SK-N-SH (cell line): ENCODE measurements around the gene GLT6D1. TPM values are rescaled to one million over a fixed set of nuclear protein-coding genes. Genes with fewer than 3 reads are reported as not detected.

ENCODE experiments used
- CTCF ChIA-PET: fragments of 300-600, 350-600 bp; formaldehyde crosslinking; extraction: SDS; loops from one replicate; lab custom pipeline; 2021; lab: Yijun Ruan, JAX
- POLR2A ChIA-PET: fragments of 350-600 bp; sonication (Branson Sonifier 250); formaldehyde crosslinking; extraction: SDS; loops from one replicate; lab custom pipeline; 2020; ENCODE audit warnings: antibody characterized with exemption, inconsistent platforms; lab: Yijun Ruan, JAX
- DNase-seq: peaks from one replicate; pipeline ENCODE4 v3.0.0; 2012
- H2AFZ ChIP-seq: fragments of 200-600 bp; sonication (generic); 2 replicates; pipeline ENCODE4 v1.8.1; 2016; ENCODE audit warnings: antibody characterized with exemption, mild to moderate bottlenecking, low read depth
- H3F3A ChIP-seq: fragments of 200-600 bp; sonication (generic); replicated peaks from 2 replicates; pipeline ENCODE3; 2016; ENCODE audit warnings: antibody characterized with exemption, mild to moderate bottlenecking; ENCODE audit not compliant: insufficient read depth
- H3K27ac ChIP-seq, 2 experiments: fragments of 200-500 bp in 1 of 2; fragments of 200-600 bp in 1 of 2; sonication (Bioruptor generic) in 1 of 2; sonication (generic), shearing (Covaris generic) in 1 of 2; 2 replicates each; pipeline versions ENCODE4 v1.5.1 to v1.6.1; 2014 to 2016; ENCODE audit warnings: low read depth in 2 of 2, inconsistent platforms in 1 of 2, low read length in 1 of 2, mild to moderate bottlenecking in 1 of 2, mixed read lengths in 1 of 2
- H3K27me3 ChIP-seq: fragments of 200-600 bp; sonication (generic), shearing (Covaris generic); 2 replicates; pipeline ENCODE4 v1.6.1; 2016; ENCODE audit warnings: mixed run types; ENCODE audit not compliant: insufficient read depth
- H3K36me3 ChIP-seq, 2 experiments: fragments of 200-500 bp in 1 of 2; fragments of 200-600 bp in 1 of 2; sonication (Bioruptor generic) in 1 of 2; sonication (generic) in 1 of 2; replicated peaks in 1 of 2; 2 replicates each; pipeline versions ENCODE3 to v1.5.1; 2014 to 2016; ENCODE audit warnings: low read length in 1 of 2, mild to moderate bottlenecking in 1 of 2; ENCODE audit not compliant: insufficient read depth in 2 of 2, control insufficient read depth in 1 of 2
- H3K4me1 ChIP-seq, 2 experiments: fragments of 200-500 bp in 1 of 2; fragments of 200-600 bp in 1 of 2; sonication (Bioruptor generic) in 1 of 2; sonication (generic), shearing (Covaris generic) in 1 of 2; 2 replicates each; pipeline versions ENCODE4 v1.5.1 to v1.6.1; 2014 to 2016; ENCODE audit warnings: low read depth in 1 of 2, low read length in 1 of 2, mixed run types in 1 of 2; ENCODE audit not compliant: insufficient read depth in 2 of 2, control insufficient read depth in 1 of 2
- H3K4me2 ChIP-seq: fragments of 200-600 bp; sonication (generic), shearing (Covaris generic); 2 replicates; pipeline ENCODE4 v1.6.1; 2017; ENCODE audit warnings: mixed run types
- H3K4me3 ChIP-seq, 2 experiments: fragments of 200-500 bp in 1 of 2; fragments of 200-600 bp in 1 of 2; sonication (Bioruptor generic) in 1 of 2; sonication (generic), shearing (Covaris generic) in 1 of 2; 2 replicates each; pipeline versions ENCODE4 v1.5.1 to v1.8.1; 2014 to 2016; ENCODE audit warnings: low read depth in 2 of 2, inconsistent platforms in 1 of 2, low read length in 1 of 2, mild to moderate bottlenecking in 1 of 2, mixed read lengths in 1 of 2, moderate library complexity in 1 of 2
- H3K79me2 ChIP-seq: fragments of 200-600 bp; sonication (generic); 2 replicates; pipeline ENCODE4 v1.8.1; 2017; ENCODE audit warnings: mild to moderate bottlenecking; ENCODE audit not compliant: insufficient read depth
- H3K9ac ChIP-seq: fragments of 200-600 bp; sonication (generic); 2 replicates; pipeline ENCODE4 v1.6.1; 2017; ENCODE audit warnings: mixed run types
- H3K9me2 ChIP-seq: fragments of 200-600 bp; sonication (generic); 2 replicates; pipeline ENCODE4 v1.6.1; 2017; ENCODE audit warnings: mixed run types
- H3K9me3 ChIP-seq: fragments of 200-600 bp; sonication (generic); 2 replicates; pipeline ENCODE4 v1.6.1; 2017; ENCODE audit warnings: mixed run types, mild to moderate bottlenecking, moderate library complexity
- H4K20me1 ChIP-seq: fragments of 200-600 bp; sonication (generic); 2 replicates; pipeline ENCODE4 v1.6.1; 2017; ENCODE audit warnings: mild to moderate bottlenecking, mixed run types; ENCODE audit not compliant: insufficient read depth
- CHD2 ChIP-seq: fragments of 150-350 bp; IDR thresholded peaks from 2 replicates; pipeline ENCODE4 v1.6.1; 2018; ENCODE audit warnings: low read length; ENCODE audit not compliant: partially characterized antibody
- ELF1 ChIP-seq: IDR thresholded peaks from 2 replicates; pipeline ENCODE4 v1.4.0; 2012
- FOXJ3 ChIP-seq: sonication (generic); formaldehyde crosslinking; IDR thresholded peaks from 2 replicates; pipeline ENCODE4 v1.5.1; 2020; ENCODE audit warnings: mild to moderate bottlenecking, missing genetic modification reagents
- FOXM1 ChIP-seq: IDR thresholded peaks from 2 replicates; pipeline ENCODE4 v1.4.0; 2012; ENCODE audit warnings: low read depth, mild to moderate bottlenecking
- GATA2 ChIP-seq: sonication (generic); formaldehyde crosslinking; IDR thresholded peaks from 2 replicates; pipeline ENCODE4 v1.5.0; 2020; ENCODE audit warnings: mild to moderate bottlenecking, missing genetic modification reagents
- JUND ChIP-seq: IDR thresholded peaks from 2 replicates; pipeline ENCODE4 v1.4.0; 2012
- NFIC ChIP-seq: IDR thresholded peaks from 2 replicates; pipeline ENCODE4 v1.4.0; 2012; ENCODE audit warnings: borderline replicate concordance
- NRF1 ChIP-seq: IDR thresholded peaks from 2 replicates; pipeline ENCODE4 v1.6.1; 2012; ENCODE audit warnings: low read depth, mild to moderate bottlenecking, low read length
- RFX5 ChIP-seq: IDR thresholded peaks from 2 replicates; pipeline ENCODE4 v1.6.1; 2012; ENCODE audit warnings: mild to moderate bottlenecking, improper control_type of control experiment, low read length
- RXRA ChIP-seq: IDR thresholded peaks from 2 replicates; pipeline ENCODE4 v1.4.0; 2012; ENCODE audit warnings: low read depth, mild to moderate bottlenecking, borderline replicate concordance
- SIN3A ChIP-seq: IDR thresholded peaks from 2 replicates; pipeline ENCODE4 v1.6.1; 2012; ENCODE audit warnings: low read depth, mild to moderate bottlenecking, low read length, moderate library complexity, borderline replicate concordance
- SMC3 ChIP-seq: IDR thresholded peaks from 2 replicates; pipeline ENCODE4 v1.6.1; 2012; ENCODE audit warnings: low read depth, low read length, improper control_type of control experiment
- TAF1 ChIP-seq: IDR thresholded peaks from 2 replicates; pipeline ENCODE4 v1.6.1; 2012; ENCODE audit warnings: low read depth, mild to moderate bottlenecking, low read length, moderate library complexity, borderline replicate concordance
- TEAD4 ChIP-seq: IDR thresholded peaks from 2 replicates; pipeline ENCODE4 v1.4.0; 2012; ENCODE audit warnings: mild to moderate bottlenecking, borderline replicate concordance; ENCODE audit not compliant: insufficient read depth
- WGBS: methylation state at CpG from one replicate; pipeline ENCODE4 v1.1.6; 2017; ENCODE audit warnings: low lambda C conversion rate; 5-methylcytosine and 5-hydroxymethylcytosine counted together
- polyA plus RNA-seq, 3 experiments: library from polyadenylated mRNA; depleted of rRNA; stranded (reverse); fragments of >200 nt; gene quantifications; 2 replicates each; pipeline ENCODE4 v1.2.3, GENCODE V29; 2012
- TF ChIP-seq, protein P1 (sequence below): IDR thresholded peaks from 2 replicates; pipeline ENCODE4; 2012
- TF ChIP-seq, protein P2 (sequence below): fragments of 150-350 bp; IDR thresholded peaks from 2 replicates; pipeline ENCODE4 v1.6.1; 2016; ENCODE audit warnings: mild to moderate bottlenecking, low read depth, low read length
- TF ChIP-seq, protein P3 (sequence below): fragments of 150-350 bp; IDR thresholded peaks from 2 replicates; pipeline ENCODE4 v1.6.1; 2017; ENCODE audit warnings: antibody characterized with exemption, low read length, low read depth, borderline replicate concordance
- TF ChIP-seq, protein P4 (sequence below): IDR thresholded peaks from 2 replicates; pipeline ENCODE4 v1.6.1; 2012; ENCODE audit warnings: mild to moderate bottlenecking, low read depth, low read length, moderate library complexity

GLT6D1 gene
- polyA plus RNA-seq, 1 of the 3 experiments (the other 2 are of a cell fraction) = not detected

DNA sequence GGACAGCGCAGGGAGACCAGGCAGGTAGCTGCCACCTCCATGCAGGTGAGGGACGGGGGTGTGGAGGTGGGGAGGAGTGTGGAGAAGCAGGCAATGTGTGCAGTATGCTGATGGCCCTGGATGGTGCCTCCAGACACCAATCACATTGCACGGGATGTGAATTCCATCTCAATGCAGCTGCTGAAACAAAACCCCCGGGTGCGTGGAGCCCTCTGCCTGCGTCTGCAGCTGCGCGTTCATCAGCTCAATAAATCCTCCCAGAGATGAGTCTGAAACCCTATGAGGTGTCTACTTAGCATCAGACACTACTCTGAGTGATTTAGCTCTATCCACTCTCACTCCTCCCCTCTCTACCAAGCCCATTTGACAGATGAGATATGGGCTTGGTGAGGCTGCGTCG, 49.7 kb upstream of the GLT6D1 start (continued):
- TF ChIP-seq, protein P1, sequence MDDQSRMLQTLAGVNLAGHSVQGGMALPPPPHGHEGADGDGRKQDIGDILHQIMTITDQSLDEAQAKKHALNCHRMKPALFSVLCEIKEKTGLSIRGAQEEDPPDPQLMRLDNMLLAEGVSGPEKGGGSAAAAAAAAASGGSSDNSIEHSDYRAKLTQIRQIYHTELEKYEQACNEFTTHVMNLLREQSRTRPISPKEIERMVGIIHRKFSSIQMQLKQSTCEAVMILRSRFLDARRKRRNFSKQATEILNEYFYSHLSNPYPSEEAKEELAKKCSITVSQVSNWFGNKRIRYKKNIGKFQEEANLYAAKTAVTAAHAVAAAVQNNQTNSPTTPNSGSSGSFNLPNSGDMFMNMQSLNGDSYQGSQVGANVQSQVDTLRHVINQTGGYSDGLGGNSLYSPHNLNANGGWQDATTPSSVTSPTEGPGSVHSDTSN = no peak
- TF ChIP-seq, protein P2, sequence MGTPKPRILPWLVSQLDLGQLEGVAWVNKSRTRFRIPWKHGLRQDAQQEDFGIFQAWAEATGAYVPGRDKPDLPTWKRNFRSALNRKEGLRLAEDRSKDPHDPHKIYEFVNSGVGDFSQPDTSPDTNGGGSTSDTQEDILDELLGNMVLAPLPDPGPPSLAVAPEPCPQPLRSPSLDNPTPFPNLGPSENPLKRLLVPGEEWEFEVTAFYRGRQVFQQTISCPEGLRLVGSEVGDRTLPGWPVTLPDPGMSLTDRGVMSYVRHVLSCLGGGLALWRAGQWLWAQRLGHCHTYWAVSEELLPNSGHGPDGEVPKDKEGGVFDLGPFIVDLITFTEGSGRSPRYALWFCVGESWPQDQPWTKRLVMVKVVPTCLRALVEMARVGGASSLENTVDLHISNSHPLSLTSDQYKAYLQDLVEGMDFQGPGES = no peak
- TF ChIP-seq, all 33 proteins: peak for 0

DNA sequence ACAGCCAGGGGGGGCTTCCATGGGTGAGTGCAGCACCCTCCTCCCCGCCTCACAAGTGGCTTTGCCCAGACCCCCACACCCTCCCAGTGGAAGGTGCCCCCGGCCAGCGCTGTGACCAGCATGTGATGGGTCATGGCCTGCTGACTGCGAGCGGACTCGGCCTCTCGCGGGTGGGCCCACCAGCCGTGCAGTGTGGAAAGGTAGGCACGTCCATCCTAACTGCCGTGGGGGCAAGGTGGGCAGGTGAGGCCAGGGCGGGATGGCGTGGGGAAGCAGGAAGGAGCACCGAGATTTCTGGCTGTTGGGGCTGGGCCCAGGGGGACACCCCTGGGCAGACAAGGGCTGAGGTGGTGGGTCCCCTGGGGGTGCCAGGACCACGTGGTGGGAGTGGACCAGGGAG, 47.9 kb upstream of the GLT6D1 start:
- no peak overlapping the region for H3K27ac ChIP-seq
- H3K9ac ChIP-seq = no peak overlapping the region
- H3K4me2 ChIP-seq = no peak overlapping the region
- no peaks in the 10 kb centered on the region for H3K9me3 ChIP-seq
- 68% methylated on average over 8 of the region's 15 CpGs for WGBS
- no peaks in the 10 kb centered on the region for H3K9me2 ChIP-seq
- CTCF ChIA-PET = no interaction called here
- H4K20me1 ChIP-seq = no peaks in the 10 kb centered on the region
- H3K4me3 ChIP-seq = no peak overlapping the region
- no peaks in the 10 kb centered on the region for H3K4me1 ChIP-seq
- POLR2A ChIA-PET = no interaction called here
- H3F3A ChIP-seq = no peaks in the 10 kb centered on the region
- no peaks in the 10 kb centered on the region for H3K27me3 ChIP-seq
- no peak for DNase-seq
- H2AFZ ChIP-seq = no peak overlapping the region
- no peaks in the 10 kb centered on the region for H3K79me2 ChIP-seq
- TF ChIP-seq GATA2 (CRISPR knock-in tag) (no peak), TEAD4 (no peak), SMC3 (no peak)
- H3K36me3 ChIP-seq = no peaks in the 10 kb centered on the region

DNA sequence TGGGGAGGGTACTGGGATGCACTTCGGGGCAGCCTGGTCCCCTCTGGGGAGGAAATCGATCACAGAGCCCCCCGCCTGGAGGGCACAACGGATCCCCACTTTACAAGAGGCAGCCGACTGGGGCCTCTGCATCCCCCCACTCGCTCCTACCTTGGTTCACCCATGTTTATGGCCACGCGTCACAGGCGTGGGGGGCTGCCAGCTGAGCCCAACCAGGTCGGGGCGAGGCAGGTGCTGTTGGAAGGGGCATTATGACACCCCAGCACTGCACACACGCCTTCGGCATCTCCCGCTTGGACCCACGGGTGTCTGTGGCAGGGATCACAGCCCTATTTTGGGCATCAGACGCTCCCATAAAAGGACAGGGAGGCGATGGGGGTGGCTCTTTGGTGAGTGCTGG, 45.4 kb upstream of the GLT6D1 start:
- DNase-seq = no peak
- H3K4me1 ChIP-seq = no peaks in the 10 kb centered on the region
- no peaks in the 10 kb centered on the region for H3K36me3 ChIP-seq
- H3K4me3 ChIP-seq = no peak overlapping the region
- ChIA-PET POLR2A (no interaction called here), CTCF (no interaction called here)
- no peaks in the 10 kb centered on the region for H3F3A ChIP-seq
- H3K27me3 ChIP-seq = no peaks in the 10 kb centered on the region
- H3K79me2 ChIP-seq = no peaks in the 10 kb centered on the region
- WGBS = 50% methylated on average over 12 of the region's 17 CpGs
- H4K20me1 ChIP-seq = no peaks in the 10 kb centered on the region
- H3K27ac ChIP-seq = no peak overlapping the region
- H3K9ac ChIP-seq = no peak overlapping the region
- H3K9me3 ChIP-seq = no peaks in the 10 kb centered on the region
- no peak overlapping the region for H2AFZ ChIP-seq
- no peaks in the 10 kb centered on the region for H3K9me2 ChIP-seq
- H3K4me2 ChIP-seq = no peak overlapping the region
- TF ChIP-seq RFX5 (no peak), NFIC (no peak), ELF1 (no peak), CHD2 (no peak), TEAD4 (no peak), FOXJ3 (CRISPR knock-in tag) (no peak), GATA2 (CRISPR knock-in tag) (no peak), NRF1 (no peak), RXRA (no peak), SMC3 (no peak), JUND (no peak), SIN3A (no peak), FOXM1 (no peak), TAF1 (no peak)
- TF ChIP-seq, protein P3, sequence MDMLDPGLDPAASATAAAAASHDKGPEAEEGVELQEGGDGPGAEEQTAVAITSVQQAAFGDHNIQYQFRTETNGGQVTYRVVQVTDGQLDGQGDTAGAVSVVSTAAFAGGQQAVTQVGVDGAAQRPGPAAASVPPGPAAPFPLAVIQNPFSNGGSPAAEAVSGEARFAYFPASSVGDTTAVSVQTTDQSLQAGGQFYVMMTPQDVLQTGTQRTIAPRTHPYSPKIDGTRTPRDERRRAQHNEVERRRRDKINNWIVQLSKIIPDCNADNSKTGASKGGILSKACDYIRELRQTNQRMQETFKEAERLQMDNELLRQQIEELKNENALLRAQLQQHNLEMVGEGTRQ = no peak
- TF ChIP-seq, protein P4, sequence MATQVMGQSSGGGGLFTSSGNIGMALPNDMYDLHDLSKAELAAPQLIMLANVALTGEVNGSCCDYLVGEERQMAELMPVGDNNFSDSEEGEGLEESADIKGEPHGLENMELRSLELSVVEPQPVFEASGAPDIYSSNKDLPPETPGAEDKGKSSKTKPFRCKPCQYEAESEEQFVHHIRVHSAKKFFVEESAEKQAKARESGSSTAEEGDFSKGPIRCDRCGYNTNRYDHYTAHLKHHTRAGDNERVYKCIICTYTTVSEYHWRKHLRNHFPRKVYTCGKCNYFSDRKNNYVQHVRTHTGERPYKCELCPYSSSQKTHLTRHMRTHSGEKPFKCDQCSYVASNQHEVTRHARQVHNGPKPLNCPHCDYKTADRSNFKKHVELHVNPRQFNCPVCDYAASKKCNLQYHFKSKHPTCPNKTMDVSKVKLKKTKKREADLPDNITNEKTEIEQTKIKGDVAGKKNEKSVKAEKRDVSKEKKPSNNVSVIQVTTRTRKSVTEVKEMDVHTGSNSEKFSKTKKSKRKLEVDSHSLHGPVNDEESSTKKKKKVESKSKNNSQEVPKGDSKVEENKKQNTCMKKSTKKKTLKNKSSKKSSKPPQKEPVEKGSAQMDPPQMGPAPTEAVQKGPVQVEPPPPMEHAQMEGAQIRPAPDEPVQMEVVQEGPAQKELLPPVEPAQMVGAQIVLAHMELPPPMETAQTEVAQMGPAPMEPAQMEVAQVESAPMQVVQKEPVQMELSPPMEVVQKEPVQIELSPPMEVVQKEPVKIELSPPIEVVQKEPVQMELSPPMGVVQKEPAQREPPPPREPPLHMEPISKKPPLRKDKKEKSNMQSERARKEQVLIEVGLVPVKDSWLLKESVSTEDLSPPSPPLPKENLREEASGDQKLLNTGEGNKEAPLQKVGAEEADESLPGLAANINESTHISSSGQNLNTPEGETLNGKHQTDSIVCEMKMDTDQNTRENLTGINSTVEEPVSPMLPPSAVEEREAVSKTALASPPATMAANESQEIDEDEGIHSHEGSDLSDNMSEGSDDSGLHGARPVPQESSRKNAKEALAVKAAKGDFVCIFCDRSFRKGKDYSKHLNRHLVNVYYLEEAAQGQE = no peak
